Liver (tissue), 3 donors: ENCODE data around the gene SPP1.

ENCODE experiments used
- ATF3 ChIP-seq: IDR thresholded peaks from 2 replicates; pipeline ENCODE4 v1.6.1; 2016; ENCODE audit warnings: antibody characterized with exemption
- CTCF ChIP-seq: fragments of 150-350 bp; IDR thresholded peaks from 2 replicates; pipeline ENCODE4 v1.5.1; 2017; ENCODE audit warnings: improper control_type of control experiment, low read depth, low read length; ENCODE audit not compliant: missing input control
- REST ChIP-seq: IDR thresholded peaks from 2 replicates; pipeline ENCODE4 v1.6.1; 2016; ENCODE audit warnings: antibody characterized with exemption, mild to moderate bottlenecking
- donor health status: healthy.
- donor health status: healthy.

GRCh38 chr4:87978681-87979080 is 3.2 kb downstream of the SPP1 start:
- TF ChIP-seq CTCF, result no peak
- TF ChIP-seq REST, result no peak
- no peak for TF ChIP-seq ATF3
